GM19025 (cell line): Measurements from ENCODE around the gene GEN1.

Experiments used
- ATAC-seq: cut with Tn5 transposase; IDR thresholded peaks from one replicate; pipeline ENCODE4 v1.9.1; 2021; ENCODE audit warnings: mild to moderate bottlenecking, low read depth, moderate library complexity; ENCODE audit not compliant: unreplicated experiment

Gene GEN1, protein sequence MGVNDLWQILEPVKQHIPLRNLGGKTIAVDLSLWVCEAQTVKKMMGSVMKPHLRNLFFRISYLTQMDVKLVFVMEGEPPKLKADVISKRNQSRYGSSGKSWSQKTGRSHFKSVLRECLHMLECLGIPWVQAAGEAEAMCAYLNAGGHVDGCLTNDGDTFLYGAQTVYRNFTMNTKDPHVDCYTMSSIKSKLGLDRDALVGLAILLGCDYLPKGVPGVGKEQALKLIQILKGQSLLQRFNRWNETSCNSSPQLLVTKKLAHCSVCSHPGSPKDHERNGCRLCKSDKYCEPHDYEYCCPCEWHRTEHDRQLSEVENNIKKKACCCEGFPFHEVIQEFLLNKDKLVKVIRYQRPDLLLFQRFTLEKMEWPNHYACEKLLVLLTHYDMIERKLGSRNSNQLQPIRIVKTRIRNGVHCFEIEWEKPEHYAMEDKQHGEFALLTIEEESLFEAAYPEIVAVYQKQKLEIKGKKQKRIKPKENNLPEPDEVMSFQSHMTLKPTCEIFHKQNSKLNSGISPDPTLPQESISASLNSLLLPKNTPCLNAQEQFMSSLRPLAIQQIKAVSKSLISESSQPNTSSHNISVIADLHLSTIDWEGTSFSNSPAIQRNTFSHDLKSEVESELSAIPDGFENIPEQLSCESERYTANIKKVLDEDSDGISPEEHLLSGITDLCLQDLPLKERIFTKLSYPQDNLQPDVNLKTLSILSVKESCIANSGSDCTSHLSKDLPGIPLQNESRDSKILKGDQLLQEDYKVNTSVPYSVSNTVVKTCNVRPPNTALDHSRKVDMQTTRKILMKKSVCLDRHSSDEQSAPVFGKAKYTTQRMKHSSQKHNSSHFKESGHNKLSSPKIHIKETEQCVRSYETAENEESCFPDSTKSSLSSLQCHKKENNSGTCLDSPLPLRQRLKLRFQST

DNA sequence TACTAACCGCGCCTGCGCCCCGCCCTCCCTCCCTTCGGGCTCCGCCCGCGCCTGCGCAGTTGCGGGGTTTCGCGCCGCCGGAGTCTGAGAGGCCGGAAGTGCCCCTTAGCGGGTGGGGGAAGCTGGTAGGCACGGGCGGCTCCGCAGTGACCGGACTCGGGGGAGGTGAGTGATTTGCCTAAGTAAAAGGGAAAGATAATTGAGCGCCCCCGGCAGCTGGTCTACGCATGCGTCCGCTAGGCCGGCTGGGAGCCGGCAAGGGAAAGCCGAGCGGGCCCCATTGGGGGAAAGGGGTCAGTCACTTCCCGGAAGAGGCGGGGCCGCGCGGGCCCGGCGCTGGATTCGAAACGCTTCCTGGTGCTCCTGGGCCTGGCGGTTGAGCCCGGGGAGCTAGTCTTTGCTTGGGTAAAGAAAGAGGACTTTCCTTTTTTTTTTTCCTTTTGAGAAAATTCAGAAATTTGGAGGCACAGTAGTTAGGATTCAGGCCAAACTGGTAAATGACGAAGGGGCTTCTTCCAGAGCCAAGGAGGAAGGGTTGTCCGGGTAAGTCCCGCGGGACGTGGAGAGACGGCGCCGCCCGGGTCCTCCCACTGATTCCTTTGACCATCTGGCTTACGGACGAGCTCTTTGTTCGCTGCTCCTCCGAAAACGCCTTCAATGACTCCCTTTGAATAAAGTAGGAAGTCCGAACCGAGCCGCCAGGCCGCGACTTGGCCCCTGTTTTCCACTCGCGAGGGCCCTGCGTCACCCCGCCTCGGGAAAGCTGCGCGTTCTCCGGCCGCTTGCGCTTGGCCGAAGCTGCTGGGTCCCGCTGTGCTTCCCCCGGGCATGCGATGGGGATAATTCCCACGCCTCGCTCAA is at the start of gene GEN1, which contains the start of gene SMC6:
Gene GEN1, plus strand, starts transcription at position 336 of the 861 bp plus-strand sequence. CDS start 5,806 bp downstream, outside the sequence.
Gene SMC6, minus strand, starts transcription at position 8 of the 861 bp plus-strand sequence. CDS start 7,864 bp downstream, outside the sequence.
- ATAC-seq, result peak; percentile 61

GRCh38 chr2:17706845-17707244 is 47.1 kb upstream of the GEN1 start:
- ATAC-seq, result no peak

- no peak for ATAC-seq
Observed at GRCh38 chr2:17708501-17708900, 45.4 kb upstream of the GEN1 start.

DNA sequence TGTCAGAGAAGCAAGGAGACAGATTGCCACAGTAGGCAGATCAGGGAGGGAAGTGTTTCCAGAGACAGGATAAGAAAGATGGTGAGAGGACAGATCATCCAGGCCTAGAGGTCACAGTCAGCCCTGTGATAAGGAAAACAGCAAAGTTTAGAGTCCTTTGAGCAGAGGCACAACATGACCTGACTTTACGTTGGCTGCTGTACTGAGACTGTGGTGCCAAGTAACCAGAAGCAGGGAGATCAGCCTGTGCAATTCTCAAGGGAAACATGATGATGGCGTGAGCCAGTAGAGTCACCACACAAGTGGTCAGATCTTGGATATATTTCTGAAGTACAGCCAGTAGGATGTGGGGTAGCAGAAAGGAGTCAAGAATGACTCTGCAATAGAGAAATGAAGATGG is 44.0 kb upstream of the GEN1 start:
- ATAC-seq, result no peak

DNA sequence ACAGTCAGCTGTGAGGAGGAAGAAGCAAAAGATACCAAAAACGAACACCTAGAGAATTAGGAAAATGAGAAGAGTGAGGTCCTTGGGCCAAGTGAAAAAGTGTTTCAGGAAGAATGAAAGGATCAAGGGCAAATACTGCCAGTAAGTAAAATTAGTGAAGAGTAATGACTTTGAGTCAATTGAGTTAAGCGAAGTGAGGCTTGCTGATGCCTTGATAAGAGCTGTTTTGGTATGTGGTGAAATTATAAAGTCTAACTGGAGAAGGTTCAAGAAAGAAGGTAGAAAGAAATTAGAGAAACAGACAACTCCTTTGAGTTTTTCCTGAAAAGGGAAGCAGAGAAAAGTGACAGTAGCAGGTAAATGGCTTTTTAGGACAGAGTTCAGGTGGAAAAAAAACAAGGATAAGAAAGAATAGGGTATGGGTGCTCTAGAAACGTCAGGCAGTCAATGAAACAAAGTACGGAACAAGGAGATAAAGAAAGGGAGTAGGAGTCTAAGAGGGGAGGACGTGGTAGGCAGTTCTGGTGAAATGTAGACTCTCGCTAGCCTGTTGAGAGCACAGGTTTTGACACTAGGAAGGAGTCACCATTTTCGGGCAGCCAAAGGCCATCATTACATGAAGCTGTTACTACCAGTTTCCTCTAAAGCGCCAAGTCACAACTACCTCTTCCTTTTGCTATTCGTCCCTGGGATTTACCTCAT is 43.2 kb upstream of the GEN1 start:
- ATAC-seq, result no peak

- ATAC-seq, result no peak
Observed at GRCh38 chr2:17713291-17713690, 40.6 kb upstream of the GEN1 start.

DNA sequence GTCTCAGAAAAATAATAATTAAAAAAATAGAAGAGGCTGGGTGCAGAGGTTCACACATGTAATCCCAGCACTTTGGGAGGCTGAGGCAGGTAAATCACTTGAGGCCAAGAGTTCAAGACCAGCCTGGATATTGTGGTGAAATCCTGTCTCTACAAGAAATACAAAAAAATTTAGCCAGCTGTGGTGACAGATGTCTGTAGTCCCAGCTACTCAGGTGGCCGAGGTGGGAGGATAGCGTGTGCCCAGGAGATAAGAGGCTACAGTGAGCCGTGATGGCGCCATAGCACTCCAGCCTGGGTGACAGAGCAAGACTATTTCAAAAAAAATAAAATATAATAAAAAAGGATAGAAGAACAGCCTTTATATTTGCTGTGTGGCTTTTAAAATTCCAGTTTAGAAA is 36.3 kb upstream of the GEN1 start:
- no peak for ATAC-seq

DNA sequence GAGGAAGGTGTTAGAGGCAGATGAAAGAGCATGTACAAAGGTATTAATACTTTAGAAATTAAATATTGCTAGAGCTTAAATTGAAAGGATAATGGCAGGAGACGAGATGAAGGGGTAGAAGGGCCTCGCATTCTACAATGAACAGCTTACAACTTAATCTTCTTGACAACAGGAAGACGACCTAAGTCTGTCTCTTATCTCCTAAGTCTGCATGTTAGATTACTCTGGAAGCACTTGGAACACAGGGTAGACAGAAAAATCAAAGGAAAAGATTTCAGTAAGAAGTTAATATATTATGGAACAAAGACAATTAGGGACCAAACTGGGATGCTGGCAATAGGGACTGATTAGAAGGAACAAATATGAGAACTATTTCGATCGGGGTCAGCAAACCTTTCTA is 35.2 kb upstream of the GEN1 start:
- no peak for ATAC-seq

- ATAC-seq, result no peak
Observed at GRCh38 chr2:17719562-17720371, 34.2 kb upstream of the GEN1 start.

GRCh38 chr2:17728210-17728609 is 25.7 kb upstream of the GEN1 start:
- no peak for ATAC-seq

GRCh38 chr2:17729880-17730279 is 24.1 kb upstream of the GEN1 start:
- no peak for ATAC-seq

DNA sequence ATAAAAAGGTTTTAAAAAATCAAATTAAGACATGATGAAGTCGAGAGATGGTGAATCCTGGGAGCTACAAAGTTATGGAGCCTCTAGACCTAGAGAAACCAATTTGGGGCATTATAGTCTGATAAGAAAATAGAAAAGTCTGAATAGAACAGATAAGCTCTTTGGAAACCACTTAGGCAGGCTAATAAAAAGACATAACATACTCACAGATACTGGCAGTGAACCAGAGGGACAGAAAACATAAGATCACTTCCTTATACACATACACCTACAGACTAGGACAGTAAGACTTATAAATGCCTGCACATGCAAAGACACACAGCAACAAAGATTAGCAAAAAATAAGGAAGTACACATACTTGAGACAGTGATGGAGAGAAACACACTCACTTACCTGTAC is 20.3 kb upstream of the GEN1 start:
- ATAC-seq, result no peak

- ATAC-seq, result no peak
Observed at GRCh38 chr2:17735864-17736263, 18.1 kb upstream of the GEN1 start.

GRCh38 chr2:17736989-17737388 is 16.9 kb upstream of the GEN1 start:
- ATAC-seq, result no peak

- no peak for ATAC-seq
Observed at GRCh38 chr2:17740203-17740602, 13.7 kb upstream of the GEN1 start.

DNA sequence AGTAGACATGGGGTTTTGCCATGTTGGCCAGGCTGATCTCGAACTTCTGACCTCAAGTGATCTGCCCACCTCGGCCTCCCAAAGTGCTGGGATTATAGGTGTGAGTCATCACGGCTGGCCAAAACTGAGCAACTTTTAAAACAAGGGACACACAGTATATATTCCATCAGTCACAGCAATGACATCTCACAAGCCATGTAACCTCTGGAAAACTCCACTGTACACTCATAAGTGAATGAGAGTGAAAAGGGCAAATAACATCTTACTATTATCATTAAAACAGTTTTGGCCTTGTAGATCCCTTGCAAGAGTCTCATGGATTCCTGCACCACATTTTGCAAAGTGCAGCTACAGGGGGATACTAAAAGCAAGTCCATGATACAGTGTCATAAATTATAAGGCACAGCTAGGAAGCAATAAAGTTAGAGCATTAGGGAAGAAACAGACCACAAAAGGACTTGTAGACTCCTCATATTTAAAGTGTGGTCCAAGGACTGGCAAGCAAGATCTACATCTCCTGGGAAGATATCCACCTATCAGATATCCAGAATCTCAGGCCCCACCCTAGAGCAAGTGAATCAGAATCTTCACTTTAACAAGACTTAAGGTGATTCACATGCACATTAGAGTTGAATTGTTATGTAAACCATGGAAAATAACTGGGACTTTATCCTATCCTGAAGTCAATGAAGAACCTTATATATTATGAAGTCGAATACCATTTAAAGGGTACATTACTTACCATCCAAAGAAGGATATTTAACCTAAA is 6.1 kb upstream of the GEN1 start:
- no peak for ATAC-seq

DNA sequence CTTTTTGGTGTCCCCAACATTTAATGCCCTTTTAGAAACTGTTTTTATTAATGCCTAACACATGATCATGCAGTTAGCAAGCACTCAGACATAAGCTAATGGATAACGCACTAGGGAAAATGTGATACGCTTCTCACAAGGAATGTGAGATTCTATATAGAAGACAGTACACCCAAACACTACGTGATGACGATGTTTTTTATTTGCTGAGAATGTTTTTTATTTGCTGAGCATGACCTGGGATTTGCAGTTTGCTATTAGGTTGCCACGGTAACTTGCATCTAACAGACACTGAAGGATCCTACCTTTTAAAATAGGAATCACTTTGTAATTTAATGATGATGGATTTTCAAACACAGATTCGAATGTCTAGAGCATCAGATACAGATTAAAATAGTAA is 5.2 kb upstream of the GEN1 start:
- ATAC-seq, result no peak

GRCh38 chr2:17749753-17750438 is 4.0 kb upstream of the GEN1 start:
- ATAC-seq, result no peak
